Measurements from ENCODE around the gene RFFL.

RFFL gene

DNA sequence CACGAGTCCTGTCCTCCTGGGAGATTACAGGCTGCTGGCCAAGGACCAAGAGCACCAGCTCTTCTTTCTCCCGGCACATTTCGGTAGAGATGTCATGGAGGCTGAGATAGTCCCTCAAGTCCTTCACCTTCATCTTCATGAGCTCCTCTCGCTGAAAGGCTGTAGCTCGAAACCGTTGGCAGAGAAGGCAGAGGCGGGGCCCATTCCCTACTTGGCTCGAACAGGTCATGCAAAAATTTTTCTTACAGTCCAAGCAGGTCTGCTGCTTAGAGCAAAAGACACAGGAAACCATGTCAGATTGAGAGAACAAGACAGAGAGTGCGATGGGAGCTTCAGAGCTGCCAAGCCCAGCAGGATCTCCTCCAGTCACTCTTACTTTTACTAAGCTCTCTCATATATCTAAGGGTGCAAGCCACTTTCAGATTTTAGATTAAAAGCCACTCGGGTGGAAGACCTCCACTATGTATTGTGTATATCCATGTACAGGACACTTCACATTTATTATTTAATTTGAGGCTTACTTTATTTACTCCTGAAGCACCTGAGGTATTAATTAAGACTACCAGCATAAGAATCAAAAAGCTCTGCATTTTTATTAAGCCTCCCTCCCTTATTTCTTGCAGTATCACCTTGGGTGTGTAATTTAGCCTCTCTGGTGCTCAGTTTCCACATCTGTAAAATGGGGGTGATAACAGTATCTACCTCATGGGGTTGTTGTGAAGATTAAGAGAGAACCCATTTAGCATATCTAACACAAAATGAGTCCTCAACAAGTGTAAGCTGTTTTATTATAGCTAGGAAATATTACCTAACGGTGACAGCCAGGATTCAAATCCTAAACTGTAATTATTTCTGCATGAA, 41.8 kb downstream of the RFFL start:
- peaks cover 3% of the 10 kb centered on the region; the same call in 1 of the 2 replicates for H3K36me3 ChIP-seq (ENCODE audit: control insufficient read depth, insufficient read depth, low read length)
- H3K27me3 ChIP-seq (ENCODE audit: control insufficient read depth, insufficient read depth, low read length), result no peaks in the 10 kb centered on the region
- no peaks in the 10 kb centered on the region for H3K9me3 ChIP-seq (ENCODE audit: control insufficient read depth, insufficient read depth, low read length)
- no peak overlapping the region for H3K27ac ChIP-seq (ENCODE audit: low read depth, low read length)
- no peak overlapping the region for H3K4me3 ChIP-seq (ENCODE audit: low read depth, low read length)
- H3K9ac ChIP-seq (ENCODE audit: low read depth, low read length), result no peak overlapping the region
- H3K4me1 ChIP-seq (ENCODE audit: control insufficient read depth, insufficient read depth, low read length), result no peaks in the 10 kb centered on the region

- Histone ChIP-seq H3K4me1 (ENCODE audit: control insufficient read depth, insufficient read depth, low read length) (no peaks in the 10 kb centered on the region), H3K36me3 (ENCODE audit: control insufficient read depth, insufficient read depth, low read length) (peaks cover 24% of the 10 kb centered on the region), H3K9me3 (ENCODE audit: control insufficient read depth, insufficient read depth, low read length) (no peaks in the 10 kb centered on the region), H3K9ac (ENCODE audit: low read depth, low read length) (no peak overlapping the region), H3K27ac (ENCODE audit: low read depth, low read length) (no peak overlapping the region), H3K27me3 (ENCODE audit: control insufficient read depth, insufficient read depth, low read length) (no peaks in the 10 kb centered on the region), H3K4me3 (ENCODE audit: low read depth, low read length) (no peak overlapping the region)
These were observed 43.9 kb downstream of the RFFL start for GRCh38 chr17:35019386-35020179.

- Histone ChIP-seq H3K27me3 (ENCODE audit: control insufficient read depth, insufficient read depth, low read length) (no peaks in the 10 kb centered on the region), H3K36me3 (ENCODE audit: control insufficient read depth, insufficient read depth, low read length) (peaks cover 24% of the 10 kb centered on the region), H3K4me3 (ENCODE audit: low read depth, low read length) (no peak overlapping the region), H3K9ac (ENCODE audit: low read depth, low read length) (no peak overlapping the region), H3K27ac (ENCODE audit: low read depth, low read length) (no peak overlapping the region), H3K9me3 (ENCODE audit: control insufficient read depth, insufficient read depth, low read length) (no peaks in the 10 kb centered on the region), H3K4me1 (ENCODE audit: control insufficient read depth, insufficient read depth, low read length) (no peaks in the 10 kb centered on the region)
These were observed 44.7 kb downstream of the RFFL start for GRCh38 chr17:35018814-35019213.

DNA sequence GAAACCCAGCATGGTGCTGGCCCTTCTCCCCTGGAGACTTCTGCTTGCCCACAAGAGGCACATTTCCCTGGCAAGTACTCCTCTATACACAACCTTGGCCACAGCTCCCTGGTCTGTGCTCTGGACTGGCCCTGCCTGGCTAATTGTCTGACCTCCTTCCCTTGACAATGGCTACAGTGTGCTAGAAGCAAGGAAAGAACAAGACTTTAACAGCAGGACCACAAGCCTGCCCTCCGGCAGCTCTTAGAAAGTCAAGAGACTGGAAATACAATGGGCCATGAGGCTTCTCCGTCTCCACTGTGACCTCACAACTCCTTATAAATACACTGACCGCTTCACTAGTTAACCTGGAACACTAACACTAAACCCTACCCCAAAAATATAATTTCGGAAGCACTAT, 46.5 kb downstream of the RFFL start:
- H3K36me3 ChIP-seq (ENCODE audit: control insufficient read depth, insufficient read depth, low read length), result peaks cover 24% of the 10 kb centered on the region
- no peak overlapping the region for H3K9ac ChIP-seq (ENCODE audit: low read depth, low read length)
- H3K27me3 ChIP-seq (ENCODE audit: control insufficient read depth, insufficient read depth, low read length), result no peaks in the 10 kb centered on the region
- H3K4me1 ChIP-seq (ENCODE audit: control insufficient read depth, insufficient read depth, low read length), result no peaks in the 10 kb centered on the region
- no peak overlapping the region for H3K27ac ChIP-seq (ENCODE audit: low read depth, low read length)
- H3K9me3 ChIP-seq (ENCODE audit: control insufficient read depth, insufficient read depth, low read length), result no peaks in the 10 kb centered on the region
- H3K4me3 ChIP-seq (ENCODE audit: low read depth, low read length), result no peak overlapping the region

DNA sequence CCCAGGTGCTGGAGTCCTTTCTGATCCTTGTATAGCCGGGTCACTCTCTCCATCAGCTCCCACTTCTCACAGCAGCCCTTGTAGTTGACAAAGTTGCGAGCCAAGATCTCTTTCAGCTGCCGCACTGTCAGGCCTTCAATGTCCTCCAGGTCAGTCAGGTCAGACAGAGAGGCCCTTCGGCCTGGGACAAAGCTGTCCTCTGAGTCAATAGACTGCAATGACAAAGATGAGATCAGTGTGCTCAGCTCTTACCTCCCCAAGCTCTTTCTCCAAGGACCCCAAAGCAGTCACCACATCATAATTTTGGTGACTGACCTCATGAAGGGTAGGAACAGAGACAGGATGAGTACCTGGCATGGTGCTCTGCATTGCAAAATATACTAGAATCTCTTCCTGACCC, 47.1 kb downstream of the RFFL start:
- Histone ChIP-seq H3K27me3 (ENCODE audit: control insufficient read depth, insufficient read depth, low read length) (no peaks in the 10 kb centered on the region), H3K36me3 (ENCODE audit: control insufficient read depth, insufficient read depth, low read length) (peaks cover 24% of the 10 kb centered on the region), H3K9ac (ENCODE audit: low read depth, low read length) (no peak overlapping the region), H3K4me3 (ENCODE audit: low read depth, low read length) (no peak overlapping the region), H3K9me3 (ENCODE audit: control insufficient read depth, insufficient read depth, low read length) (no peaks in the 10 kb centered on the region), H3K4me1 (ENCODE audit: control insufficient read depth, insufficient read depth, low read length) (no peaks in the 10 kb centered on the region; the same call in 1 of the 2 replicates), H3K27ac (ENCODE audit: low read depth, low read length) (no peak overlapping the region)

GRCh38 chr17:35011671-35012216, 51.8 kb downstream of the RFFL start:
- Histone ChIP-seq H3K27ac (ENCODE audit: low read depth, low read length) (no peak overlapping the region), H3K4me1 (ENCODE audit: control insufficient read depth, insufficient read depth, low read length) (no peaks in the 10 kb centered on the region; the same call in 1 of the 2 replicates), H3K36me3 (ENCODE audit: control insufficient read depth, insufficient read depth, low read length) (peaks cover 41% of the 10 kb centered on the region), H3K9ac (ENCODE audit: low read depth, low read length) (no peak overlapping the region), H3K9me3 (ENCODE audit: control insufficient read depth, insufficient read depth, low read length) (no peaks in the 10 kb centered on the region), H3K4me3 (ENCODE audit: low read depth, low read length) (no peak overlapping the region), H3K27me3 (ENCODE audit: control insufficient read depth, insufficient read depth, low read length) (no peaks in the 10 kb centered on the region)

GRCh38 chr17:35010093-35010492, 53.4 kb downstream of the RFFL start:
- peaks cover 41% of the 10 kb centered on the region for H3K36me3 ChIP-seq (ENCODE audit: control insufficient read depth, insufficient read depth, low read length)
- H3K4me3 ChIP-seq (ENCODE audit: low read depth, low read length), result no peak overlapping the region
- H3K27me3 ChIP-seq (ENCODE audit: control insufficient read depth, insufficient read depth, low read length), result no peaks in the 10 kb centered on the region
- H3K9ac ChIP-seq (ENCODE audit: low read depth, low read length), result no peak overlapping the region
- no peak overlapping the region for H3K27ac ChIP-seq (ENCODE audit: low read depth, low read length)
- no peaks in the 10 kb centered on the region; the same call in 1 of the 2 replicates for H3K4me1 ChIP-seq (ENCODE audit: control insufficient read depth, insufficient read depth, low read length)
- no peaks in the 10 kb centered on the region for H3K9me3 ChIP-seq (ENCODE audit: control insufficient read depth, insufficient read depth, low read length)

- Histone ChIP-seq H3K27ac (ENCODE audit: low read depth, low read length) (no peak overlapping the region), H3K36me3 (ENCODE audit: control insufficient read depth, insufficient read depth, low read length) (peaks cover 68% of the 10 kb centered on the region)
These were observed 56.5 kb downstream of the RFFL start for GRCh38 chr17:35006961-35007360.

DNA sequence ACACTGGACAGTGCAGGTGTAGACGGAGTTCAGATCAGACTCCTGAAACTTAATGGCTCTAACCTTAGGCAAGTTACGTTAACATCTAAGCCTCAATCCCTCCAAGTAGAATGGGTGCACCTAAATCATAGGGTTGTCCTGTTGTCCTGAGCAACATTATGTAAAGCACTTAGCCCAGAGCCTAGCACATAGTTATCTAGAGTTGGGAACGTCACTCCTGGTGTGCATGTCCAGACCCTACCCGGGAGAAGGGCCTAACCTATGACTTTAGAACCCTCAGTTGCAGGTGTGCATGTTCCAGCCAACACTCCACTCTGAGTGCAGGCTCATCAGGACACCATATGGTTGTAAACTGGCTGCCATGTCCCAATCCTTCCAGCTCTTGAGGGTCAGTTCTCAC, 57.2 kb downstream of the RFFL start:
- Histone ChIP-seq H3K9ac (ENCODE audit: low read depth, low read length) (no peak overlapping the region), H3K27ac (ENCODE audit: low read depth, low read length) (no peak overlapping the region), H3K9me3 (ENCODE audit: control insufficient read depth, insufficient read depth, low read length) (no peaks in the 10 kb centered on the region), H3K4me1 (ENCODE audit: control insufficient read depth, insufficient read depth, low read length) (no peaks in the 10 kb centered on the region), H3K4me3 (ENCODE audit: low read depth, low read length) (no peak overlapping the region), H3K27me3 (ENCODE audit: control insufficient read depth, insufficient read depth, low read length) (no peaks in the 10 kb centered on the region), H3K36me3 (ENCODE audit: control insufficient read depth, insufficient read depth, low read length) (peaks cover 74% of the 10 kb centered on the region)

More at GRCh38 chr17:35006961-35007360, 56.5 kb downstream of the RFFL start:
- Histone ChIP-seq H3K4me1 (ENCODE audit: control insufficient read depth, insufficient read depth, low read length) (no peaks in the 10 kb centered on the region; the same call in 1 of the 2 replicates), H3K4me3 (ENCODE audit: low read depth, low read length) (no peak overlapping the region), H3K27me3 (ENCODE audit: control insufficient read depth, insufficient read depth, low read length) (no peaks in the 10 kb centered on the region), H3K9ac (ENCODE audit: low read depth, low read length) (no peak overlapping the region), H3K9me3 (ENCODE audit: control insufficient read depth, insufficient read depth, low read length) (no peaks in the 10 kb centered on the region)

DNA sequence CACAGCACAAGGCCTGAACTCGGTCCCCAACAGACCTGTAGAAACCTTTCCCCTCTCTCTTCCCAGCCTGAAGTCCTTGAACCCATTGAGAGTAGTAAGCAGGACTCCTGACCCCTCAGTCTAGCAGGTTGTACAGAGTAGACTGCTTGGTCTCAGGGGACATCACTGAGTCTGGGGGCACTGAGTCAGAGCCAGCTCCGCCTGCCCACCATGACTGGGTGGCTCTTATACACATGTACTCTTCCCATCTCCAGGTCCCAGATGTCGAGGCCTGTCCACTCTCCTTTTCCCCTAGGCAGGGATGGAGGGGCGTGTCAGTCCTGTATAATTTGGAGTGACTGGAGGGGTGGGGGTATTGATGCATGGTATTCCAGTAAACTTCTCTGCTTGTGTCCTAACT, 59.7 kb downstream of the RFFL start:
- peaks cover 93% of the 10 kb centered on the region for H3K36me3 ChIP-seq (ENCODE audit: control insufficient read depth, insufficient read depth, low read length)
- H3K4me3 ChIP-seq (ENCODE audit: low read depth, low read length), result no peak overlapping the region
- H3K9ac ChIP-seq (ENCODE audit: low read depth, low read length), result no peak overlapping the region
- H3K27ac ChIP-seq (ENCODE audit: low read depth, low read length), result no peak overlapping the region
- no peaks in the 10 kb centered on the region for H3K4me1 ChIP-seq (ENCODE audit: control insufficient read depth, insufficient read depth, low read length)
- H3K27me3 ChIP-seq (ENCODE audit: control insufficient read depth, insufficient read depth, low read length), result no peaks in the 10 kb centered on the region
- H3K9me3 ChIP-seq (ENCODE audit: control insufficient read depth, insufficient read depth, low read length), result no peaks in the 10 kb centered on the region

Data from HUES48 (cell line).